Psoas muscle (tissue), 8 donors: Measurements from ENCODE around the gene BST2. TPM values are rescaled to one million over a fixed set of nuclear protein-coding genes. Genes with fewer than 3 reads are reported as not detected.

ENCODE experiments used
- ATAC-seq, 4 donors: fragments of 200-7000 bp; cut with Tn5 transposase; one replicate each; pipeline ENCODE4 v1.9.1; 2020; ENCODE audit warnings: moderate library complexity in 3 of 4, mild to moderate bottlenecking in 2 of 4
- DNase-seq, 2 donors: peaks; one replicate each; pipeline ENCODE4 v3.0.0-alpha.2; 2020
- H3K27ac ChIP-seq: fragments of 200-600 bp; one replicate; pipeline ENCODE4 v1.8.0; 2022
- H3K27me3 ChIP-seq, 3 donors: fragments of 200-600 bp in 1 of 3; one replicate each; pipeline versions ENCODE4 v1.6.1 to v1.8.0; 2013 to 2022; ENCODE audit warnings: low read length in 2 of 3, mild to moderate bottlenecking in 2 of 3, moderate library complexity in 1 of 3; ENCODE audit not compliant: insufficient read depth in 3 of 3
- H3K36me3 ChIP-seq, 2 donors: fragments of 200-600 bp in 1 of 2; one replicate each; pipeline versions ENCODE4 v1.6.1 to v1.8.0; 2013 to 2022; ENCODE audit warnings: low read depth in 1 of 2, mild to moderate bottlenecking in 1 of 2, moderate library complexity in 1 of 2; ENCODE audit not compliant: insufficient read depth in 1 of 2
- H3K4me1 ChIP-seq: fragments of 200-600 bp; one replicate; pipeline ENCODE4 v1.8.0; 2022
- H3K4me3 ChIP-seq: fragments of 200-600 bp; one replicate; pipeline ENCODE4 v1.8.0; 2022; ENCODE audit warnings: mild to moderate bottlenecking
- H3K9me3 ChIP-seq: fragments of 200-600 bp; one replicate; pipeline ENCODE4 v1.8.0; 2022
- CTCF ChIP-seq: fragments of 200-600 bp; IDR thresholded peaks from one replicate; pipeline ENCODE4 v1.8.0; 2022; ENCODE audit warnings: antibody characterized with exemption
- WGBS, 3 donors: extraction: QIAGEN DNeasy Blood & Tissue Kit; methylation state at CpG; one replicate each; pipeline versions ENCODE4 v1.1.6 to v1.1.7; 2013; 5-methylcytosine and 5-hydroxymethylcytosine counted together
- intact Hi-C, 2 donors: fragments of 100-400 bp; cut with DNase I; formaldehyde crosslinking; loops; one replicate each; pipeline versions ENCODE4 v1.11.0 to v1.14.2; 2022
- polyA plus RNA-seq, 3 donors: library from polyadenylated mRNA; stranded (reverse); fragments of 200-250 nt; gene quantifications; one replicate each; pipeline ENCODE4 v1.2.3, GENCODE V29; 2013
- total RNA-seq, 4 donors: library from RNA; stranded (reverse); fragmentation: NEBNext Ultra II Directional in 2 of 4; extraction: Animal tissue kit (Norgen Biotek cat#: 25700) in 2 of 4; gene quantifications; one replicate each; pipeline versions ENCODE4 v1.2.1 to v1.2.4, GENCODE V29; 2021 to 2023
- donor health status: healthy with polysubstance abuse.
- donor health status: DM: no; HTN: no; CAD: no; lungs with moderate emphysema.
- donor health status: Bipolar disorder and iron deficiency.
- donor health status: healthy.
- donor health status: DM: yes; HTN: yes; CAD: no.
- donor health status: DM: no; HTN: no; CAD: no.
- donor health status: DM: no; HTN: no; CAD: no.
- donor health status: DM: yes; HTN: yes; CAD: no.

The BST2 gene
- total and polyA plus RNA-seq, 7 donors, result 18.3 to 47.7 (median 34.4) TPM

GRCh38 chr19:17389288-17389687 lies 16.1 kb downstream of the BST2 start:
- no peaks in the 10 kb centered on the region for H3K36me3 ChIP-seq
- H3K27me3 ChIP-seq, result peaks cover 0 to 33% (median 10%) of the 10 kb centered on the region in 3 donors
- WGBS, 3 donors, result 22 to 33% (median 24%) methylated on average over 1 of the region's 1 CpG
- H3K4me3 ChIP-seq, result no peak overlapping the region
- no peak for DNase-seq
- TF ChIP-seq CTCF, result no peak
- intact Hi-C loops, result no loop called here
- peaks cover 5% of the 10 kb centered on the region for H3K4me1 ChIP-seq
- H3K27ac ChIP-seq, result no peak overlapping the region
- ATAC-seq, result no peak
- H3K9me3 ChIP-seq, result peaks cover 11% of the 10 kb centered on the region

DNA sequence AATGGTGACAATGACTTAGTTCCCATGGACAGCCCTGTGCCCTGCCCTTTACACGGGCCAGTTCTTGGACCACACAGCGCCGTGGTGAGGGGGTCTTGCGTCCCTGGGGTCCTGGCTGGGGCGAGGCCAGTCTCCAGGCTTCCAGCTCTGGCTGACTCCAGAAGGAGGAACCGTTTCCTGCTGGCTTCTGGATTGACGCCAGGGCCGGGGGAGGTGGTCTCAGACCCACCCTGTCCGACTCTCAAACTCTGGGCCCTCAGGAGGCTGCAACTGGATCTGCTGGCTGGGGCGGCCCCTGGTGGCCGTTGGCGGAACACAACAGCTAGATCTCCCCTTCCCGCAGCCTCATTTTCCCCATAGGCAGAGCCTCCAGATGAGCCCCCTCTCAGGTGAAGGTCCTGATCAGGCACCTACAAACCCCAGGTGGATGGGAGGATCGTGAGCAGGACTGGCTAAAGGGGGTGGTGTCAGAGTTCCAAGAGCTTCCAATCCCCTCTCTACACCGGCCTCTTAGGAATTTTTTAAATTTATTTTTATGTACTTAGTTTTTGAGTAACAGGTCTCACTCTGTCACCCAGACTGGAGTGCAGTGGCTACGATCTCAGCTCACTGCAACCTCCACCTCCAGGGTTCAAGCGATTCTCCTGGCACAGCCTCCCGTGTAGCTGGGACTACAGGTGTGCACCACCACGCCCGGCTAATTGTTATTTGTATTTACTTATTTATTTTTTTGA lies 19.4 kb downstream of the BST2 start:
- ATAC-seq, result peak; percentile 67 to 80 (median 72)
- peak; percentile 89 for TF ChIP-seq CTCF
- peak; percentile 66 to 82 for DNase-seq
- Histone ChIP-seq H3K4me1 (peaks cover 5% of the 10 kb centered on the region), H3K9me3 (peaks cover 11% of the 10 kb centered on the region), H3K36me3 (no peaks in the 10 kb centered on the region), H3K4me3 (no peak overlapping the region), H3K27ac (no peak overlapping the region), H3K27me3 (peaks cover 0 to 3% (median 3%) of the 10 kb centered on the region in 3 donors)
- intact Hi-C loops, result loop anchor here (1.0 kb wide), 2 partner anchors 39 to 40 kb away; no protein-coding TSS in a partner anchor
- WGBS, 3 donors, result 32 to 34% (median 33%) methylated on average over 19 to 20 of the region's 20 CpGs

GRCh38 chr19:17380426-17381138 lies 24.8 kb downstream of the BST2 start:
- intact Hi-C loops, result no loop called here
- Histone ChIP-seq H3K27ac (no peak overlapping the region), H3K4me3 (no peak overlapping the region), H3K27me3 (no peaks in the 10 kb centered on the region), H3K9me3 (no peaks in the 10 kb centered on the region), H3K36me3 (no peaks in the 10 kb centered on the region), H3K4me1 (peaks cover 34% of the 10 kb centered on the region)
- ATAC-seq (no peak), DNase-seq (no peak)
- 89 to 94% (median 94%) methylated on average over 5 of the region's 5 CpGs for whole genome bisulfite sequencing, 3 donors
- no peak for TF ChIP-seq CTCF

DNA sequence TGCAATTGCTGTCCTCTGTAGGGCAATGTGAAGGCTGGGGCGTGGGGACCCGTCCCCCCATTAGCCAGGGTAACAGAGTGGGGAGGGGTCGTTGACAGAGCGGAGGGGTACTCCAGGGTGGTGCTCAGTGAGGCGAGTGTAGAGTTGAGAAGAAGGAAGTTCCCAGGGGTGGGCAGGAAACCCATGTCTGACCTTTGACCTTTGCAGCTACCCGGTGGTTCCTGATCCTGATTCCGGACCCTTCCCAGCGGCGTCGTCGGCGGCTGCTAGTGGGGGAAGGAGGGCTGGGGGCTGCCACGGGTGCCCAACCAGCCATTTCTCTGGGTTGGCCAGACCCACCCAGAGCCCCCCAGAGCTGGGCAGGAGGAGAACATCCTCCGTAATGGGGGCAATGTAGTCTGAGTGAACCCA lies 26.2 kb downstream of the BST2 start:
- no peak for ATAC-seq

More for the DNA sequence above, 26.2 kb downstream of the BST2 start:
- H3K9me3 ChIP-seq, result no peaks in the 10 kb centered on the region
- TF ChIP-seq CTCF, result no peak
- H3K4me3 ChIP-seq, result no peak overlapping the region
- intact Hi-C loops, result no loop called here
- H3K36me3 ChIP-seq, result no peaks in the 10 kb centered on the region
- H3K27me3 ChIP-seq, result no peaks in the 10 kb centered on the region
- no peak for DNase-seq
- H3K4me1 ChIP-seq, result peaks cover 42% of the 10 kb centered on the region
- H3K27ac ChIP-seq, result peak overlapping the region; percentile 30
- 41 to 54% (median 43%) methylated on average over 14 of the region's 14 CpGs for WGBS, 3 donors
